ENCODE data around the gene KHDC1.

DNA sequence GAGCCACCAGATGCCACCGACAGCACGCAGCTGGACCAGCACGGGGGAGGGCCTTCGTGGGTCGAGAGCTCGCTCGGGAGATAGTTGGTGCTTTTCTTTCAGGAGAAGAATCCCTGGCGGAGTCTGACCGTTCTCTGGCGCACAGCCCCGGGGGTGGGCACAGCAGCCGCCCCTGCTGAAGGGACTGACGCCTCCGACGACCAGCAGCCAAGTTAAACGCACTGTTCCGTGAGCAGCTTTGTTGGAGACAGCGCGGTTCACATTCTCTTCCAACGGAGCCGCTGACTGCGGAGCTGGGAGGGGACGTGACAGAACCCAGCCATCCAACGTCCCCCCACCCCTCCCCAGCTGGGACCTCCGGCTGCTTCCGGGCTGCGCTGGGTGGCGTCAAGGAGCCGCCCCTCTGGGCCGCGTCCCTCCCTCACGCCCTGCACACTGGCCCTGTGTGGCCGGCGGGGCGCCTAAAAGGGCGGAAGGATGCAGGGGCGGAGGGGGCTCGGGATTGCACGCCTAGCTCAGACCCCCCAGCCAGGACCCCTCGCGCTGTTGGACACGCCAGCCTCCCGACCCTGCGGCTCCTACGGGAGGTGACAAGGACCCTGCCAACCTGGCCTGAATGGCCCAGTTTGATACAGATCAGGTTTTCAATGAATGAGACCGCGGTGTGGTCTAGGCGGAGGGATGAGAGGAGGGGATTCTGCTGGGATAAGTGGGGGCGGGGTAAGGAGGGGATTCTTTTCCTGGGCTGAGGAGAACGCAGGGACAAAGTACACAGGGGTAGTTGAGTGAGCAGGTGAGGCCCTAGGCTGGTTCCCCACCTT is 36.4 kb upstream of the KHDC1 start:
- TF ChIP-seq, protein P1, sequence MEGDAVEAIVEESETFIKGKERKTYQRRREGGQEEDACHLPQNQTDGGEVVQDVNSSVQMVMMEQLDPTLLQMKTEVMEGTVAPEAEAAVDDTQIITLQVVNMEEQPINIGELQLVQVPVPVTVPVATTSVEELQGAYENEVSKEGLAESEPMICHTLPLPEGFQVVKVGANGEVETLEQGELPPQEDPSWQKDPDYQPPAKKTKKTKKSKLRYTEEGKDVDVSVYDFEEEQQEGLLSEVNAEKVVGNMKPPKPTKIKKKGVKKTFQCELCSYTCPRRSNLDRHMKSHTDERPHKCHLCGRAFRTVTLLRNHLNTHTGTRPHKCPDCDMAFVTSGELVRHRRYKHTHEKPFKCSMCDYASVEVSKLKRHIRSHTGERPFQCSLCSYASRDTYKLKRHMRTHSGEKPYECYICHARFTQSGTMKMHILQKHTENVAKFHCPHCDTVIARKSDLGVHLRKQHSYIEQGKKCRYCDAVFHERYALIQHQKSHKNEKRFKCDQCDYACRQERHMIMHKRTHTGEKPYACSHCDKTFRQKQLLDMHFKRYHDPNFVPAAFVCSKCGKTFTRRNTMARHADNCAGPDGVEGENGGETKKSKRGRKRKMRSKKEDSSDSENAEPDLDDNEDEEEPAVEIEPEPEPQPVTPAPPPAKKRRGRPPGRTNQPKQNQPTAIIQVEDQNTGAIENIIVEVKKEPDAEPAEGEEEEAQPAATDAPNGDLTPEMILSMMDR (IDR thresholded peaks at IDR 0.05; ENCODE audit: poor library complexity, severe bottlenecking) = no peak
- TF ChIP-seq MXI1 (conservative IDR thresholded peaks at IDR 0.05; ENCODE audit: poor library complexity, severe bottlenecking) (no peak), TAF1 (IDR thresholded peaks at IDR 0.05; ENCODE audit: low read depth) (no peak), POLR2AphosphoS5 (IDR thresholded peaks at IDR 0.05) (no peak), EP300 (conservative IDR thresholded peaks at IDR 0.05; ENCODE audit: poor library complexity, severe bottlenecking) (no peak), EZH2 (IDR thresholded peaks at IDR 0.05; ENCODE audit: borderline replicate concordance, insufficient read depth, low read length, poor library complexity, severe bottlenecking) (no peak)
- TF ChIP-seq, protein P2, sequence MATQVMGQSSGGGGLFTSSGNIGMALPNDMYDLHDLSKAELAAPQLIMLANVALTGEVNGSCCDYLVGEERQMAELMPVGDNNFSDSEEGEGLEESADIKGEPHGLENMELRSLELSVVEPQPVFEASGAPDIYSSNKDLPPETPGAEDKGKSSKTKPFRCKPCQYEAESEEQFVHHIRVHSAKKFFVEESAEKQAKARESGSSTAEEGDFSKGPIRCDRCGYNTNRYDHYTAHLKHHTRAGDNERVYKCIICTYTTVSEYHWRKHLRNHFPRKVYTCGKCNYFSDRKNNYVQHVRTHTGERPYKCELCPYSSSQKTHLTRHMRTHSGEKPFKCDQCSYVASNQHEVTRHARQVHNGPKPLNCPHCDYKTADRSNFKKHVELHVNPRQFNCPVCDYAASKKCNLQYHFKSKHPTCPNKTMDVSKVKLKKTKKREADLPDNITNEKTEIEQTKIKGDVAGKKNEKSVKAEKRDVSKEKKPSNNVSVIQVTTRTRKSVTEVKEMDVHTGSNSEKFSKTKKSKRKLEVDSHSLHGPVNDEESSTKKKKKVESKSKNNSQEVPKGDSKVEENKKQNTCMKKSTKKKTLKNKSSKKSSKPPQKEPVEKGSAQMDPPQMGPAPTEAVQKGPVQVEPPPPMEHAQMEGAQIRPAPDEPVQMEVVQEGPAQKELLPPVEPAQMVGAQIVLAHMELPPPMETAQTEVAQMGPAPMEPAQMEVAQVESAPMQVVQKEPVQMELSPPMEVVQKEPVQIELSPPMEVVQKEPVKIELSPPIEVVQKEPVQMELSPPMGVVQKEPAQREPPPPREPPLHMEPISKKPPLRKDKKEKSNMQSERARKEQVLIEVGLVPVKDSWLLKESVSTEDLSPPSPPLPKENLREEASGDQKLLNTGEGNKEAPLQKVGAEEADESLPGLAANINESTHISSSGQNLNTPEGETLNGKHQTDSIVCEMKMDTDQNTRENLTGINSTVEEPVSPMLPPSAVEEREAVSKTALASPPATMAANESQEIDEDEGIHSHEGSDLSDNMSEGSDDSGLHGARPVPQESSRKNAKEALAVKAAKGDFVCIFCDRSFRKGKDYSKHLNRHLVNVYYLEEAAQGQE (IDR thresholded peaks at IDR 0.05; ENCODE audit: borderline replicate concordance) = no peak

Data from neural cell (in vitro differentiated cells).